ENCODE data around the gene LNX1.

LNX1 gene

DNA sequence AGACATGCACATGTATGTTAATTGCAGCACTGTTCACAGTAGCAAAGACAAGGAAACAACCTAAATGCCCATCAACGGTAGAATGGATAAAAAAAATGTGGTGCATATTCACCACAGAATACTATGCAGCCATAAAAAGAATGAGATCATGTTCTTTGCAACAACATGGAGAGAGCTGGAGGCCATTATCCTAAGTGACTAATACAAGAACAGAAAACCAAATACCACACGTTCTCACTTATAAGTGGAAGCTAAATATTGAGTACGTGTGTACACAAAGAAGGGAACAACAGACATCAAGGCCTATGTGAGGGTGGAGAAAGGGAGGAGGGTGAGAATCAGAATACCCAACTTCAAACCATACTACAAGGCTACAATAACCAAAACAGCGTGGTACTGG lies 17.4 kb upstream of the LNX1 start:
- no peak overlapping the region for H3K27ac ChIP-seq
- DNase-seq = no peak
- no peak overlapping the region for H3K4me3 ChIP-seq (ENCODE audit: low read depth, low read length)
- H3K36me3 ChIP-seq (replicated peaks) = no peaks in the 10 kb centered on the region
- TF ChIP-seq CTCF (IDR thresholded peaks at IDR 0.05; ENCODE audit: low read depth, low read length, missing control alignments) = no peak
- no peaks in the 10 kb centered on the region for H3K27me3 ChIP-seq (replicated peaks)
- in situ Hi-C loops (cut with HindIII; ENCODE audit: low pct_ligation_motif_present, low sequenced_read_pairs) = no loop called here

- H3K27ac ChIP-seq = no peak overlapping the region
- no peak overlapping the region for H3K4me3 ChIP-seq (ENCODE audit: low read depth, low read length)
- no peak for TF ChIP-seq CTCF (IDR thresholded peaks at IDR 0.05; ENCODE audit: low read depth, low read length, missing control alignments)
- no peaks in the 10 kb centered on the region for H3K27me3 ChIP-seq (replicated peaks)
- no peak for DNase-seq
- H3K36me3 ChIP-seq (replicated peaks) = no peaks in the 10 kb centered on the region
- in situ Hi-C loops (cut with HindIII; ENCODE audit: low pct_ligation_motif_present, low sequenced_read_pairs) = no loop called here
Measured at GRCh38 chr4:53608242-53608641, 17.0 kb upstream of the LNX1 start.

GRCh38 chr4:53605783-53606182 lies 14.5 kb upstream of the LNX1 start:
- no peaks in the 10 kb centered on the region for H3K36me3 ChIP-seq (replicated peaks)
- peak overlapping the region; percentile 29 for H3K27ac ChIP-seq
- no peak for TF ChIP-seq CTCF (IDR thresholded peaks at IDR 0.05; ENCODE audit: low read depth, low read length, missing control alignments)
- in situ Hi-C loops (cut with HindIII; ENCODE audit: low pct_ligation_motif_present, low sequenced_read_pairs) = no loop called here
- H3K4me3 ChIP-seq (ENCODE audit: low read depth, low read length) = no peak overlapping the region
- peak; percentile 73 for DNase-seq
- H3K27me3 ChIP-seq (replicated peaks) = no peaks in the 10 kb centered on the region

DNA sequence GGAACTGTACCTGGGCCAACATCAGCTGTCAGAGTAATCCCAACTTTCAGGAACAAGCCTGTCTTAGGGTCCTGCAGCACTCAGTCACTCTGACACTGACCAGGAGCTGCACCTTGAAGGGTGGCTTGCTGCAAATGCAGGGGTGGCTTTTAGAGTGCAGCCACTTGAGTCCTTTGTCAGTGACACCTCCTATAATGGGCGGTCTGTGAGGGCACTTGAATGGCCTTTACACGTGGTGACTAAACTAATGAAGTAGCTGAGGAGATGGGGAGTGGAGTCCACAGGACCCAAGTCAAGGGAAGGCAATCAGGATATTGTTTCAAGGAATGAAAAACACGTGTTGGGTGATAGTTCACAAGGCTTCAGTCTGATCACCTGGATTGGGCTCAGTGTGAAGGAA lies 11.1 kb upstream of the LNX1 start:
- H3K36me3 ChIP-seq (replicated peaks) = no peaks in the 10 kb centered on the region
- TF ChIP-seq CTCF (IDR thresholded peaks at IDR 0.05; ENCODE audit: low read depth, low read length, missing control alignments) = no peak
- in situ Hi-C loops (cut with HindIII; ENCODE audit: low pct_ligation_motif_present, low sequenced_read_pairs) = no loop called here
- no peak for DNase-seq
- no peak overlapping the region for H3K27ac ChIP-seq
- no peak overlapping the region for H3K4me3 ChIP-seq (ENCODE audit: low read depth, low read length)
- no peaks in the 10 kb centered on the region for H3K27me3 ChIP-seq (replicated peaks)

- peak; percentile 67 for TF ChIP-seq CTCF (IDR thresholded peaks at IDR 0.05; ENCODE audit: low read depth, low read length, missing control alignments)
- no peak overlapping the region for H3K27ac ChIP-seq
- H3K4me3 ChIP-seq (ENCODE audit: low read depth, low read length) = no peak overlapping the region
- no peaks in the 10 kb centered on the region for H3K27me3 ChIP-seq (replicated peaks)
- no peak for DNase-seq
- in situ Hi-C loops (cut with HindIII; ENCODE audit: low pct_ligation_motif_present, low sequenced_read_pairs) = no loop called here
- H3K36me3 ChIP-seq (replicated peaks) = no peaks in the 10 kb centered on the region
Measured at GRCh38 chr4:53601251-53601764, 10.0 kb upstream of the LNX1 start.

- no peak for DNase-seq
- H3K27me3 ChIP-seq (replicated peaks) = no peaks in the 10 kb centered on the region
- no peaks in the 10 kb centered on the region for H3K36me3 ChIP-seq (replicated peaks)
- in situ Hi-C loops (cut with HindIII; ENCODE audit: low pct_ligation_motif_present, low sequenced_read_pairs) = no loop called here
- TF ChIP-seq CTCF (IDR thresholded peaks at IDR 0.05; ENCODE audit: low read depth, low read length, missing control alignments) = no peak
- H3K4me3 ChIP-seq (ENCODE audit: low read depth, low read length) = no peak overlapping the region
- H3K27ac ChIP-seq = no peak overlapping the region
Measured at GRCh38 chr4:53599632-53600031, 8.3 kb upstream of the LNX1 start.
